Keratinocyte (primary cell): ENCODE results near the gene CD46.

Experiments used
- CTCF ChIP-seq, 3 experiments: IDR thresholded peaks in 1 of 3; conservative IDR thresholded peaks in 1 of 3; optimal IDR thresholded peaks in 1 of 3; 2 replicates in 2 of 3; 3 replicates in 1 of 3; pipeline versions ENCODE3 to v1.5.1; 2011; ENCODE audit warnings: low read length in 3 of 3, mild to moderate bottlenecking in 3 of 3, moderate library complexity in 2 of 3, control low read depth in 1 of 3, inconsistent platforms in 1 of 3; ENCODE audit not compliant: insufficient read depth in 2 of 3; ENCODE audit errors: extremely low read depth in 1 of 3
- EZH2 ChIP-seq: IDR thresholded peaks from one replicate; pipeline ENCODE4 v1.6.1; 2012; ENCODE audit warnings: inconsistent platforms, mild to moderate bottlenecking, low read length, moderate library complexity

- TF ChIP-seq EZH2 = no peak
- TF ChIP-seq CTCF (optimal IDR thresholded peaks at IDR 0.05 in 1 of 3, IDR thresholded peaks at IDR 0.05 in 1 of 3, conservative IDR thresholded peaks at IDR 0.05 in 1 of 3; ENCODE audit: extremely low read depth in 1 of 3, insufficient read depth in 2 of 3, low read length in 3 of 3) = no peak
These were observed 3.3 kb downstream of the CD46 start for GRCh38 chr1:207754974-207755700.
